ENCODE measurements around the gene TMEM134. TPM values are rescaled to one million over a fixed set of nuclear protein-coding genes. Genes with fewer than 3 reads are reported as not detected.

Gene TMEM134
- total and polyA plus RNA-seq, 9 of the 15 experiments (the other 6 are each of a cell fraction or from before 2014, with no cell fraction given) = 0.63 to 48.4 (median 10.7) TPM

- TF ChIP-seq, protein P1, sequence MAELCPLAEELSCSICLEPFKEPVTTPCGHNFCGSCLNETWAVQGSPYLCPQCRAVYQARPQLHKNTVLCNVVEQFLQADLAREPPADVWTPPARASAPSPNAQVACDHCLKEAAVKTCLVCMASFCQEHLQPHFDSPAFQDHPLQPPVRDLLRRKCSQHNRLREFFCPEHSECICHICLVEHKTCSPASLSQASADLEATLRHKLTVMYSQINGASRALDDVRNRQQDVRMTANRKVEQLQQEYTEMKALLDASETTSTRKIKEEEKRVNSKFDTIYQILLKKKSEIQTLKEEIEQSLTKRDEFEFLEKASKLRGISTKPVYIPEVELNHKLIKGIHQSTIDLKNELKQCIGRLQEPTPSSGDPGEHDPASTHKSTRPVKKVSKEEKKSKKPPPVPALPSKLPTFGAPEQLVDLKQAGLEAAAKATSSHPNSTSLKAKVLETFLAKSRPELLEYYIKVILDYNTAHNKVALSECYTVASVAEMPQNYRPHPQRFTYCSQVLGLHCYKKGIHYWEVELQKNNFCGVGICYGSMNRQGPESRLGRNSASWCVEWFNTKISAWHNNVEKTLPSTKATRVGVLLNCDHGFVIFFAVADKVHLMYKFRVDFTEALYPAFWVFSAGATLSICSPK (IDR thresholded peaks at IDR 0.05; ENCODE audit: borderline replicate concordance) = no peak
- no peak for TF ChIP-seq E2F5 (CRISPR knock-in tag; IDR thresholded peaks at IDR 0.05)
- TF ChIP-seq HNRNPLL (IDR thresholded peaks at IDR 0.05; ENCODE audit: low read depth, low read length, poor library complexity, severe bottlenecking) = no peak
- no peak for TF ChIP-seq ZNF277 (CRISPR knock-in tag; IDR thresholded peaks at IDR 0.05; ENCODE audit: borderline replicate concordance)
- TF ChIP-seq YBX1 (IDR thresholded peaks at IDR 0.05) = no peak
- peak; percentile 27; the same call in 1 of the 2 replicates for TF ChIP-seq ZNF311 (CRISPR knock-in tag; IDR thresholded peaks at IDR 0.05)
- TF ChIP-seq, protein P2, sequence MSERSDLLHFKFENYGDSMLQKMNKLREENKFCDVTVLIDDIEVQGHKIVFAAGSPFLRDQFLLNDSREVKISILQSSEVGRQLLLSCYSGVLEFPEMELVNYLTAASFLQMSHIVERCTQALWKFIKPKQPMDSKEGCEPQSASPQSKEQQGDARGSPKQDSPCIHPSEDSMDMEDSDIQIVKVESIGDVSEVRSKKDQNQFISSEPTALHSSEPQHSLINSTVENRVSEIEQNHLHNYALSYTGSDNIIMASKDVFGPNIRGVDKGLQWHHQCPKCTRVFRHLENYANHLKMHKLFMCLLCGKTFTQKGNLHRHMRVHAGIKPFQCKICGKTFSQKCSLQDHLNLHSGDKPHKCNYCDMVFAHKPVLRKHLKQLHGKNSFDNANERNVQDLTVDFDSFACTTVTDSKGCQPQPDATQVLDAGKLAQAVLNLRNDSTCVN (CRISPR knock-in tag; IDR thresholded peaks at IDR 0.05) = no peak
- TF ChIP-seq MEF2D (tag; conservative IDR thresholded peaks at IDR 0.05; ENCODE audit: low read depth) = 0 out of 2 replicates have a peak, but pooled peaks have one; percentile 15
- TF ChIP-seq DNMT1 (IDR thresholded peaks at IDR 0.05) = no peak
- 0 out of 2 replicates have a peak, but pooled peaks have one; percentile 26 for TF ChIP-seq MAFG (tag; conservative IDR thresholded peaks at IDR 0.05)
- TF ChIP-seq ZZZ3 (IDR thresholded peaks at IDR 0.05) = no peak
- TF ChIP-seq SETDB1 (IDR thresholded peaks at IDR 0.05; ENCODE audit: low read length) = no peak
- TF ChIP-seq ZNF24 (IDR thresholded peaks at IDR 0.05) = no peak
- peak; percentile 62; the same call in 1 of the 2 replicates for TF ChIP-seq CXXC5 (CRISPR knock-in tag; IDR thresholded peaks at IDR 0.05)
- no peak for TF ChIP-seq ZKSCAN3 (CRISPR knock-in tag; IDR thresholded peaks at IDR 0.05)
- no peak for TF ChIP-seq KDM5B (IDR thresholded peaks at IDR 0.05; ENCODE audit: insufficient replicate concordance, low read depth, low read length)
- no peak for TF ChIP-seq STAT5B (CRISPR knock-in tag; IDR thresholded peaks at IDR 0.05)
- TF ChIP-seq SRSF3 (IDR thresholded peaks at IDR 0.05; ENCODE audit: insufficient read depth, low read length) = 0 out of 2 replicates have a peak, but pooled peaks have one; percentile 53
- TF ChIP-seq HLTF (IDR thresholded peaks at IDR 0.05) = no peak
- TF ChIP-seq, protein P3, sequence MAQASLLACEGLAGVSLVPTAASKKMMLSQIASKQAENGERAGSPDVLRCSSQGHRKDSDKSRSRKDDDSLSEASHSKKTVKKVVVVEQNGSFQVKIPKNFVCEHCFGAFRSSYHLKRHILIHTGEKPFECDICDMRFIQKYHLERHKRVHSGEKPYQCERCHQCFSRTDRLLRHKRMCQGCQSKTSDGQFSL (CRISPR knock-in tag; IDR thresholded peaks at IDR 0.05) = no peak
- TF ChIP-seq, protein P3 (tag; IDR thresholded peaks at IDR 0.05) = 0 out of 4 replicates have a peak, but pooled peaks of 1 of the 2 experiments have one; percentile 43
- no peak for TF ChIP-seq NR1H2 (CRISPR knock-in tag; IDR thresholded peaks at IDR 0.05)
Measured at GRCh38 chr11:67463680-67464410, 5.2 kb downstream of the TMEM134 start (continued).

All from K562 (cell line).